NCI-H345 treated with DMSO at 0.1 percent for 48 hours (cell line): Measurements from ENCODE around the gene INO80D.

Experiments
- DNase-seq: peaks from one replicate; lab custom pipeline; 2025; ENCODE audit not compliant: unreplicated experiment; lab: John Stamatoyannopoulos, UW

Gene INO80D

GRCh38 chr2:205947621-205948495 lies 138.1 kb downstream of the INO80D start:
- DNase-seq, result peak; percentile 62

- DNase-seq, result no peak
These were observed 139.7 kb downstream of the INO80D start for GRCh38 chr2:205946226-205946625.
